Activated T-helper 1 cell treated with anti-CD3 and anti-CD28 coated beads, Interleukin-12 subunit alpha, Interleukin-12 subunit beta, Interleukin-2, Interleukin-4 antibody, amounts not matched to agents 30 ng/mL and 10 ng/mL and 1 ng/mL, durations not matched to agents 14 hours and 24 hours and 36 hours (primary cell): ENCODE measurements around the gene DNAJC15. TPM values are rescaled to one million over a fixed set of nuclear protein-coding genes. Genes with fewer than 3 reads are reported as not detected.

Source experiments
- DNase-seq: peaks from one replicate; pipeline ENCODE4 v3.0.0; 2021; ENCODE audit warnings: low spot score
- H3K27ac Mint-ChIP-seq: one replicate; pipeline ENCODE4 v1.8.0; 2021; ENCODE audit warnings: mild to moderate bottlenecking, mixed read lengths
- H3K27me3 Mint-ChIP-seq: one replicate; pipeline ENCODE4 v1.8.0; 2022; ENCODE audit warnings: mild to moderate bottlenecking, moderate library complexity, mixed read lengths; ENCODE audit not compliant: insufficient read depth
- H3K36me3 Mint-ChIP-seq: one replicate; pipeline ENCODE4 v1.8.0; 2021; ENCODE audit warnings: low read depth, mixed read lengths
- H3K4me1 Mint-ChIP-seq: one replicate; pipeline ENCODE4 v1.8.0; 2021; ENCODE audit warnings: low read depth, mixed read lengths
- H3K4me3 Mint-ChIP-seq: one replicate; pipeline ENCODE4 v1.8.0; 2021; ENCODE audit warnings: mild to moderate bottlenecking, moderate library complexity, mixed read lengths
- H3K9me3 Mint-ChIP-seq: one replicate; pipeline ENCODE4 v1.8.0; 2021; ENCODE audit warnings: mixed read lengths
- intact Hi-C: fragments of 100-400 bp; cut with micrococcal nuclease; formaldehyde crosslinking; loops from one replicate; pipeline ENCODE4 v1.15.1; 2024
- total RNA-seq: library from RNA; stranded (reverse); gene quantifications from 2 replicates; pipeline ENCODE4 v1.2.3, GENCODE V29; 2022

Gene DNAJC15
- total RNA-seq, 1 donor from 2014 or later, result 20.5 TPM

GRCh38 chr13:43127827-43128226 is 104.4 kb downstream of the DNAJC15 start:
- DNase-seq, result no peak
- Mint-ChIP-seq H3K27ac (no peak overlapping the region), H3K9me3 (no peaks in the 10 kb centered on the region), H3K4me1 (peaks cover 11% of the 10 kb centered on the region), H3K4me3 (no peak overlapping the region), H3K36me3 (no peaks in the 10 kb centered on the region), H3K27me3 (peaks cover 3% of the 10 kb centered on the region)
- intact Hi-C loops, result no loop called here

- peaks cover 11% of the 10 kb centered on the region for H3K4me1 Mint-ChIP-seq
- H3K27ac Mint-ChIP-seq, result no peak overlapping the region
- H3K27me3 Mint-ChIP-seq, result peaks cover 3% of the 10 kb centered on the region
- H3K36me3 Mint-ChIP-seq, result no peaks in the 10 kb centered on the region
- H3K4me3 Mint-ChIP-seq, result no peak overlapping the region
- intact Hi-C loops, result no loop called here
- DNase-seq, result no peak
- H3K9me3 Mint-ChIP-seq, result no peaks in the 10 kb centered on the region
Observed at GRCh38 chr13:43128504-43128961, 105.1 kb downstream of the DNAJC15 start.

- DNase-seq, result no peak
- H3K4me1 Mint-ChIP-seq, result peaks cover 11% of the 10 kb centered on the region
- no peaks in the 10 kb centered on the region for H3K9me3 Mint-ChIP-seq
- no peak overlapping the region for H3K4me3 Mint-ChIP-seq
- no peaks in the 10 kb centered on the region for H3K36me3 Mint-ChIP-seq
- intact Hi-C loops, result no loop called here
- H3K27me3 Mint-ChIP-seq, result peaks cover 3% of the 10 kb centered on the region
- no peak overlapping the region for H3K27ac Mint-ChIP-seq
Observed at GRCh38 chr13:43129066-43129465, 105.7 kb downstream of the DNAJC15 start.

GRCh38 chr13:43129511-43130110 is 106.2 kb downstream of the DNAJC15 start:
- no peak for DNase-seq
- no peaks in the 10 kb centered on the region for H3K9me3 Mint-ChIP-seq
- H3K4me1 Mint-ChIP-seq, result peaks cover 11% of the 10 kb centered on the region
- intact Hi-C loops, result no loop called here
- H3K27ac Mint-ChIP-seq, result no peak overlapping the region
- peaks cover 3% of the 10 kb centered on the region for H3K27me3 Mint-ChIP-seq
- H3K4me3 Mint-ChIP-seq, result no peak overlapping the region
- no peaks in the 10 kb centered on the region for H3K36me3 Mint-ChIP-seq

GRCh38 chr13:43132257-43132656 is 108.9 kb downstream of the DNAJC15 start:
- Mint-ChIP-seq H3K27me3 (peaks cover 8% of the 10 kb centered on the region), H3K4me1 (peaks cover 11% of the 10 kb centered on the region), H3K36me3 (no peaks in the 10 kb centered on the region), H3K4me3 (no peak overlapping the region), H3K27ac (no peak overlapping the region), H3K9me3 (no peaks in the 10 kb centered on the region)
- intact Hi-C loops, result loop anchor here (1.0 kb wide), 1 partner anchor 162 kb away; no protein-coding TSS in a partner anchor
- DNase-seq, result no peak

- no peak for DNase-seq
- intact Hi-C loops, result loop anchor here (1.0 kb wide), 1 partner anchor 163 kb away; no protein-coding TSS in a partner anchor
- no peak overlapping the region for H3K27ac Mint-ChIP-seq
- no peaks in the 10 kb centered on the region for H3K9me3 Mint-ChIP-seq
- H3K4me1 Mint-ChIP-seq, result peaks cover 5% of the 10 kb centered on the region
- no peaks in the 10 kb centered on the region for H3K36me3 Mint-ChIP-seq
- no peak overlapping the region for H3K4me3 Mint-ChIP-seq
- H3K27me3 Mint-ChIP-seq, result peaks cover 9% of the 10 kb centered on the region
Observed at GRCh38 chr13:43132911-43133310, 109.5 kb downstream of the DNAJC15 start.

GRCh38 chr13:43133792-43134191 is 110.4 kb downstream of the DNAJC15 start:
- Mint-ChIP-seq H3K27ac (no peak overlapping the region), H3K4me3 (no peak overlapping the region), H3K4me1 (no peaks in the 10 kb centered on the region), H3K9me3 (no peaks in the 10 kb centered on the region), H3K36me3 (no peaks in the 10 kb centered on the region), H3K27me3 (peaks cover 16% of the 10 kb centered on the region)
- DNase-seq, result no peak
- intact Hi-C loops, result no loop called here

- no peak overlapping the region for H3K27ac Mint-ChIP-seq
- intact Hi-C loops, result no loop called here
- H3K27me3 Mint-ChIP-seq, result peaks cover 16% of the 10 kb centered on the region
Observed at GRCh38 chr13:43134868-43135267, 111.5 kb downstream of the DNAJC15 start.

GRCh38 chr13:43135516-43135915 is 112.1 kb downstream of the DNAJC15 start:
- no peak for DNase-seq
- H3K9me3 Mint-ChIP-seq, result no peaks in the 10 kb centered on the region
- peaks cover 16% of the 10 kb centered on the region for H3K27me3 Mint-ChIP-seq
- no peaks in the 10 kb centered on the region for H3K36me3 Mint-ChIP-seq
- no peak overlapping the region for H3K27ac Mint-ChIP-seq
- no peaks in the 10 kb centered on the region for H3K4me1 Mint-ChIP-seq
- intact Hi-C loops, result no loop called here
- no peak overlapping the region for H3K4me3 Mint-ChIP-seq

More at GRCh38 chr13:43134868-43135267, 111.5 kb downstream of the DNAJC15 start:
- no peaks in the 10 kb centered on the region for H3K9me3 Mint-ChIP-seq
- H3K4me3 Mint-ChIP-seq, result no peak overlapping the region
- no peaks in the 10 kb centered on the region for H3K4me1 Mint-ChIP-seq
- no peaks in the 10 kb centered on the region for H3K36me3 Mint-ChIP-seq
- no peak for DNase-seq

GRCh38 chr13:43136920-43137575 is 113.7 kb downstream of the DNAJC15 start:
- no peak overlapping the region for H3K27ac Mint-ChIP-seq
- H3K9me3 Mint-ChIP-seq, result no peaks in the 10 kb centered on the region
- no peaks in the 10 kb centered on the region for H3K36me3 Mint-ChIP-seq
- no peak overlapping the region for H3K4me3 Mint-ChIP-seq
- peaks cover 16% of the 10 kb centered on the region for H3K27me3 Mint-ChIP-seq
- DNase-seq, result no peak
- intact Hi-C loops, result no loop called here
- no peaks in the 10 kb centered on the region for H3K4me1 Mint-ChIP-seq

- intact Hi-C loops, result no loop called here
- H3K27ac Mint-ChIP-seq, result no peak overlapping the region
- no peaks in the 10 kb centered on the region for H3K36me3 Mint-ChIP-seq
- peaks cover 17% of the 10 kb centered on the region for H3K27me3 Mint-ChIP-seq
- DNase-seq, result no peak
- no peaks in the 10 kb centered on the region for H3K9me3 Mint-ChIP-seq
- H3K4me1 Mint-ChIP-seq, result no peaks in the 10 kb centered on the region
- H3K4me3 Mint-ChIP-seq, result no peak overlapping the region
Observed at GRCh38 chr13:43139211-43139610, 115.8 kb downstream of the DNAJC15 start.

- no peak overlapping the region for H3K4me3 Mint-ChIP-seq
- no peak overlapping the region for H3K27ac Mint-ChIP-seq
- no peaks in the 10 kb centered on the region for H3K4me1 Mint-ChIP-seq
- intact Hi-C loops, result no loop called here
- no peaks in the 10 kb centered on the region for H3K9me3 Mint-ChIP-seq
- peaks cover 19% of the 10 kb centered on the region for H3K27me3 Mint-ChIP-seq
- H3K36me3 Mint-ChIP-seq, result no peaks in the 10 kb centered on the region
- no peak for DNase-seq
Observed at GRCh38 chr13:43139921-43140320, 116.5 kb downstream of the DNAJC15 start.

GRCh38 chr13:43140985-43141384 is 117.6 kb downstream of the DNAJC15 start:
- intact Hi-C loops, result no loop called here
- no peaks in the 10 kb centered on the region for H3K4me1 Mint-ChIP-seq
- no peak overlapping the region for H3K4me3 Mint-ChIP-seq
- H3K9me3 Mint-ChIP-seq, result no peaks in the 10 kb centered on the region
- peaks cover 19% of the 10 kb centered on the region for H3K27me3 Mint-ChIP-seq
- no peaks in the 10 kb centered on the region for H3K36me3 Mint-ChIP-seq
- DNase-seq, result no peak
- H3K27ac Mint-ChIP-seq, result no peak overlapping the region
